CD14-positive monocyte (primary cell): ENCODE measurements around the gene NIN. TPM values are rescaled to one million over a fixed set of nuclear protein-coding genes. Genes with fewer than 3 reads are reported as not detected.

Experiments
- DNase-seq, 3 donors: peaks; one replicate each; pipeline ENCODE4 v3.0.0-alpha.2; 2011 to 2022
- H2AFZ ChIP-seq: 2 replicates; pipeline ENCODE4 v1.6.0; 2012; ENCODE audit warnings: mild to moderate bottlenecking, low read depth, low read length, inconsistent platforms; ENCODE audit not compliant: insufficient read depth, poor library complexity, severe bottlenecking
- H3K27ac ChIP-seq, 2 donors: 1 replicate in 1 of 2; 2 replicates in 1 of 2; pipeline ENCODE4 v1.5.1; 2012 to 2013; ENCODE audit warnings: low read length in 2 of 2, control low read depth in 1 of 2, inconsistent platforms in 1 of 2, low read depth in 1 of 2, mild to moderate bottlenecking in 1 of 2
- H3K27me3 ChIP-seq, 2 donors: one replicate each; pipeline versions ENCODE4 v1.6.0 to v1.6.1; 2011 to 2013; ENCODE audit warnings: low read length in 2 of 2; ENCODE audit not compliant: control insufficient read depth in 2 of 2, insufficient read depth in 2 of 2
- H3K36me3 ChIP-seq, 2 donors: replicated peaks in 1 of 2; 1 replicate in 1 of 2; 2 replicates in 1 of 2; pipeline versions ENCODE4 v1.5.1 to v1.6.1; 2012 to 2013; ENCODE audit warnings: low read length in 2 of 2, control low read depth in 1 of 2, inconsistent platforms in 1 of 2, mild to moderate bottlenecking in 1 of 2; ENCODE audit not compliant: insufficient read depth in 2 of 2, control insufficient read depth in 1 of 2
- H3K4me1 ChIP-seq, 2 donors: 1 replicate in 1 of 2; 2 replicates in 1 of 2; pipeline versions ENCODE4 v1.5.1 to v1.6.1; 2012 to 2013; ENCODE audit warnings: low read length in 2 of 2, control low read depth in 1 of 2, inconsistent platforms in 1 of 2, mild to moderate bottlenecking in 1 of 2, moderate library complexity in 1 of 2; ENCODE audit not compliant: insufficient read depth in 2 of 2, control insufficient read depth in 1 of 2
- H3K4me2 ChIP-seq: replicated peaks from 2 replicates; pipeline ENCODE3; 2012; ENCODE audit warnings: low read length, moderate library complexity, mild to moderate bottlenecking; ENCODE audit not compliant: poor library complexity, severe bottlenecking; ENCODE audit errors: extremely low read depth
- H3K4me3 ChIP-seq, 3 experiments: fragments of 200-600 bp in 1 of 3; sonication (generic) in 1 of 3; replicated peaks in 1 of 3; 1 replicate in 2 of 3; 2 replicates in 1 of 3; pipeline ENCODE4 v1.5.1; 2011 to 2013; ENCODE audit warnings: low read length in 3 of 3, mild to moderate bottlenecking in 3 of 3, control low read depth in 2 of 3, low read depth in 2 of 3, inconsistent platforms in 1 of 3, moderate library complexity in 1 of 3
- H3K79me2 ChIP-seq: 2 replicates; pipeline ENCODE4 v1.6.0; 2012; ENCODE audit warnings: mild to moderate bottlenecking, control low read depth, inconsistent platforms, low read length, moderate library complexity; ENCODE audit not compliant: insufficient read depth
- H3K9ac ChIP-seq: 2 replicates; pipeline ENCODE4 v1.6.0; 2017; ENCODE audit warnings: low read length, mild to moderate bottlenecking; ENCODE audit not compliant: insufficient read depth, poor library complexity, severe bottlenecking
- H3K9me3 ChIP-seq, 2 donors: replicated peaks in 1 of 2; 1 replicate in 1 of 2; 2 replicates in 1 of 2; pipeline versions ENCODE4 v1.5.1 to v1.6.1; 2012 to 2013; ENCODE audit warnings: low read length in 2 of 2, control low read depth in 1 of 2; ENCODE audit not compliant: control insufficient read depth in 1 of 2, insufficient read depth in 1 of 2
- H4K20me1 ChIP-seq: 2 replicates; pipeline ENCODE4 v1.6.0; 2012; ENCODE audit warnings: mild to moderate bottlenecking, low read length, control low read depth, moderate library complexity; ENCODE audit not compliant: insufficient read depth
- H3K27ac Mint-ChIP-seq, 7 donors: one replicate each; pipeline ENCODE4 v1.8.0; 2020; ENCODE audit warnings: mild to moderate bottlenecking in 7 of 7, mixed read lengths in 7 of 7, moderate library complexity in 6 of 7, inconsistent platforms in 2 of 7
- H3K27me3 Mint-ChIP-seq, 3 donors: one replicate each; pipeline ENCODE4 v1.8.0; 2021 to 2022; ENCODE audit warnings: low read depth in 3 of 3, mild to moderate bottlenecking in 3 of 3, mixed read lengths in 3 of 3, moderate library complexity in 3 of 3, inconsistent platforms in 1 of 3
- H3K36me3 Mint-ChIP-seq, 2 donors: one replicate each; pipeline ENCODE4 v1.8.0; 2020; ENCODE audit warnings: mixed read lengths in 2 of 2, inconsistent platforms in 1 of 2, mild to moderate bottlenecking in 1 of 2
- H3K4me1 Mint-ChIP-seq: one replicate; pipeline ENCODE4 v1.8.0; 2020; ENCODE audit warnings: mild to moderate bottlenecking, mixed read lengths
- H3K4me3 Mint-ChIP-seq, 2 donors: one replicate each; pipeline ENCODE4 v1.8.0; 2020; ENCODE audit warnings: mild to moderate bottlenecking in 2 of 2, mixed read lengths in 2 of 2, moderate library complexity in 1 of 2
- H3K9me3 Mint-ChIP-seq, 7 donors: one replicate each; pipeline ENCODE4 v1.8.0; 2020 to 2022; ENCODE audit warnings: mixed read lengths in 7 of 7, mild to moderate bottlenecking in 6 of 7, moderate library complexity in 6 of 7, inconsistent platforms in 2 of 7
- CTCF ChIP-seq: fragments of 200-600 bp; IDR thresholded peaks from one replicate; pipeline ENCODE4 v1.8.0; 2022; ENCODE audit warnings: antibody characterized with exemption, mild to moderate bottlenecking
- WGBS: methylation state at CpG from one replicate; pipeline ENCODE4 v1.1.5; 2013; ENCODE audit warnings: missing lambda C conversion rate; ENCODE audit not compliant: insufficient coverage; 5-methylcytosine and 5-hydroxymethylcytosine counted together
- intact Hi-C, 2 donors: fragments of 100-400 bp; cut with micrococcal nuclease; formaldehyde crosslinking; loops; one replicate each; pipeline versions ENCODE4 v1.15.0 to v1.15.1; 2023
- polyA plus RNA-seq, 3 donors: library from polyadenylated mRNA; depleted of rRNA in 1 of 3; unstranded in 2 of 3; stranded (reverse) in 1 of 3; fragments of 300-500 nt in 2 of 3; fragments of >200 nt in 1 of 3; fragmentation: Illumina TruSeq in 2 of 3; gene quantifications; 1 replicate in 2 of 3; 2 replicates in 1 of 3; pipeline ENCODE4 v1.2.3, GENCODE V29; 2012 to 2021

NIN gene
- polyA plus RNA-seq, 3 donors: 15.3 to 29.1 (median 26.5) TPM

- peaks cover 33% of the 10 kb centered on the region for H4K20me1 ChIP-seq
- peaks cover 0 to 4% of the 10 kb centered on the region in 2 donors for H3K4me1 ChIP-seq
- no peaks in the 10 kb centered on the region for H3K27me3 ChIP-seq
- Mint-ChIP-seq H3K27me3 (peaks cover 0 to 2% (median 0%) of the 10 kb centered on the region in 3 donors), H3K9me3 (no peaks in the 10 kb centered on the region), H3K4me3 (no peak overlapping the region), H3K36me3 (peaks cover 33 to 46% of the 10 kb centered on the region in 2 donors), H3K4me1 (no peaks in the 10 kb centered on the region), H3K27ac (no peak overlapping the region)
- 38% methylated on average over 3 of the region's 8 CpGs for WGBS
- no peak for TF ChIP-seq CTCF
- H3K36me3 ChIP-seq: peaks cover 89 to 100% of the 10 kb centered on the region in 2 donors
- H3K4me3 ChIP-seq: no peak overlapping the region
- no peak overlapping the region for H2AFZ ChIP-seq
- DNase-seq: peak; percentile 31 to 53 (median 32)
- peak overlapping the region in 1 of 2 donors; percentile 66 for H3K27ac ChIP-seq
- no peaks in the 10 kb centered on the region for H3K79me2 ChIP-seq
- no peak overlapping the region for H3K4me2 ChIP-seq
- intact Hi-C loops: no loop called here
- no peak overlapping the region for H3K9ac ChIP-seq
- no peaks in the 10 kb centered on the region for H3K9me3 ChIP-seq
Measured at GRCh38 chr14:50756300-50756699, 74.7 kb downstream of the NIN start.

GRCh38 chr14:50750323-50750722, 80.6 kb downstream of the NIN start:
- H2AFZ ChIP-seq: no peak overlapping the region
- H3K27me3 ChIP-seq: no peaks in the 10 kb centered on the region
- Mint-ChIP-seq H3K36me3 (peaks cover 80 to 89% of the 10 kb centered on the region in 2 donors), H3K4me1 (no peaks in the 10 kb centered on the region), H3K27ac (no peak overlapping the region), H3K9me3 (no peaks in the 10 kb centered on the region), H3K4me3 (no peak overlapping the region), H3K27me3 (no peaks in the 10 kb centered on the region)
- no peak overlapping the region for H3K9ac ChIP-seq
- H3K4me3 ChIP-seq: no peak overlapping the region
- no peaks in the 10 kb centered on the region for H3K79me2 ChIP-seq
- no CpG with 5 or more reads among the region's 1 CpG for WGBS
- no peak for TF ChIP-seq CTCF
- no peak for DNase-seq
- no peaks in the 10 kb centered on the region for H3K9me3 ChIP-seq
- H3K4me1 ChIP-seq: no peaks in the 10 kb centered on the region
- no peak overlapping the region for H3K4me2 ChIP-seq
- H3K36me3 ChIP-seq: peaks cover 86 to 94% of the 10 kb centered on the region in 2 donors
- peaks cover 15% of the 10 kb centered on the region for H4K20me1 ChIP-seq
- intact Hi-C loops: no loop called here
- H3K27ac ChIP-seq: no peak overlapping the region
